Measurements from ENCODE around the gene FMN2. TPM values are rescaled to one million over a fixed set of nuclear protein-coding genes. Genes with fewer than 3 reads are reported as not detected.

The FMN2 gene
- total RNA-seq, 1 experiment from 2014 or later, result not detected

DNA sequence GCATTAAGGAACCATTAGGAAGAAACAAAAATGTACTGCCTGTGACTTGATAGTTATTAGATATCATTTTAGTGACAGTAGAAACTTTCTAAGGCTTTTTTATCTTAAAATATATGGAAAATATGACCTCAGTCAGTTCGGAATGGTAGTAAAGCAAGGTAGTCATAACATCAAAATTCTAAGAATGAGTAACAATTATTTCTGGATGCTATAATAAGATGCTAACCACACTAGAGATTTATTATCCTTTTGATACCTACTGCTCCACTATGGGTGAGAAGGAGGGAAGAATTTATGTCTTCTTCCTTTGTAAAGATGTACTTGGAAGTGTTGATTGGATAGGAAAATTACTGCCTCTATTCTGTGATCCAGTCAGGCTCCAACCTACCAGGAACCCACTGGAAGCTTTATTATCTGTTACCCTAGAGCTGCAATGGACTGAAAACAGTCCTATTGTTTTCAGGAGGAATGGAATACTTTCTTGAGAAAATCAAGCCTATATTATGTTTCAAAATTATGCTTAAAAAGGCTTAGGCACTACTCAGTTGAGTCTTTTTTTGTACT, 8.8 kb downstream of the FMN2 start:
- no peaks in the 10 kb centered on the region for H3K9me3 ChIP-seq
- H3K27me3 ChIP-seq (replicated peaks; ENCODE audit: control insufficient read depth, insufficient read depth, low read length), result no peaks in the 10 kb centered on the region
- intact Hi-C loops (cut with micrococcal nuclease; ENCODE audit: unreplicated experiment), result no loop called here
- no peaks in the 10 kb centered on the region for H3K4me1 ChIP-seq
- Mint-ChIP-seq H3K27ac (ENCODE audit: unreplicated experiment) (no peak overlapping the region), H3K9me3 (ENCODE audit: unreplicated experiment) (no peaks in the 10 kb centered on the region), H3K27me3 (ENCODE audit: insufficient read depth, unreplicated experiment) (peaks cover 12% of the 10 kb centered on the region), H3K36me3 (ENCODE audit: insufficient read depth, unreplicated experiment) (no peaks in the 10 kb centered on the region), H3K4me1 (ENCODE audit: low read depth, unreplicated experiment) (no peaks in the 10 kb centered on the region), H3K4me3 (ENCODE audit: unreplicated experiment) (no peak overlapping the region)
- H3K4me3 ChIP-seq (ENCODE audit: low read depth, low read length), result no peak overlapping the region
- ChIA-PET POLR2A (no interaction called here), CTCF (no interaction called here)
- no TSS peak for BruUV-seq (replicated peaks)
- no peak for DNase-seq
- no peaks in the 10 kb centered on the region for H3K36me3 ChIP-seq (ENCODE audit: control insufficient read depth, insufficient read depth, low read length)
- TF ChIP-seq, protein P1, sequence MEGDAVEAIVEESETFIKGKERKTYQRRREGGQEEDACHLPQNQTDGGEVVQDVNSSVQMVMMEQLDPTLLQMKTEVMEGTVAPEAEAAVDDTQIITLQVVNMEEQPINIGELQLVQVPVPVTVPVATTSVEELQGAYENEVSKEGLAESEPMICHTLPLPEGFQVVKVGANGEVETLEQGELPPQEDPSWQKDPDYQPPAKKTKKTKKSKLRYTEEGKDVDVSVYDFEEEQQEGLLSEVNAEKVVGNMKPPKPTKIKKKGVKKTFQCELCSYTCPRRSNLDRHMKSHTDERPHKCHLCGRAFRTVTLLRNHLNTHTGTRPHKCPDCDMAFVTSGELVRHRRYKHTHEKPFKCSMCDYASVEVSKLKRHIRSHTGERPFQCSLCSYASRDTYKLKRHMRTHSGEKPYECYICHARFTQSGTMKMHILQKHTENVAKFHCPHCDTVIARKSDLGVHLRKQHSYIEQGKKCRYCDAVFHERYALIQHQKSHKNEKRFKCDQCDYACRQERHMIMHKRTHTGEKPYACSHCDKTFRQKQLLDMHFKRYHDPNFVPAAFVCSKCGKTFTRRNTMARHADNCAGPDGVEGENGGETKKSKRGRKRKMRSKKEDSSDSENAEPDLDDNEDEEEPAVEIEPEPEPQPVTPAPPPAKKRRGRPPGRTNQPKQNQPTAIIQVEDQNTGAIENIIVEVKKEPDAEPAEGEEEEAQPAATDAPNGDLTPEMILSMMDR (IDR thresholded peaks at IDR 0.05; ENCODE audit: insufficient read depth in 1 of 2, low read depth in 1 of 2, low read length in 1 of 2, severe bottlenecking in 1 of 2, unreplicated experiment in 1 of 2), result no peak

DNA sequence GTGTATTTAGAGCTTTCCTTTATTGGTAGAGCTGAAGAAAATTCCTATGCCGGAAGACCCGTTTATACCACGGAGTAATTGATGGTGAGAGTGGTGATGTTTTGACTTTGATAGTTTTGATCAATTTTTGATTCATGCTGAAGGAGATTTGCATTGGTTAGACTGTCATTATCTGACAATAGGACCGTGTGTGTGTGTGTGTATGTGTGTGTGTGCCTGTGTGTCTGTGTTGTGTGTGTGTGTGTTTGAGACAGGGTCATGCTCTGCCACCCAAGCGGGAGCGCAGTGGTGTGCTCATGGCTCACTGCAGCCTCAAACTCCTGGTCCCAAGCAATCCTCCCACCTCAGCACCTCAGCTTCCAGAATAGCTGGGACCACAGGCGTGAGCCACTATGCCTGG, 9.6 kb downstream of the FMN2 start:
- ChIA-PET POLR2A (no interaction called here), CTCF (no interaction called here)
- intact Hi-C loops (cut with micrococcal nuclease; ENCODE audit: unreplicated experiment), result no loop called here
- no peak overlapping the region for H3K27ac Mint-ChIP-seq (ENCODE audit: unreplicated experiment)
- no peaks in the 10 kb centered on the region for H3K4me1 Mint-ChIP-seq (ENCODE audit: low read depth, unreplicated experiment)
- DNase-seq, result no peak
- TF ChIP-seq, protein P1 (IDR thresholded peaks at IDR 0.05; ENCODE audit: insufficient read depth in 1 of 2, low read depth in 1 of 2, low read length in 1 of 2, severe bottlenecking in 1 of 2, unreplicated experiment in 1 of 2), result no peak
- H3K4me3 Mint-ChIP-seq (ENCODE audit: unreplicated experiment), result no peak overlapping the region
- Histone ChIP-seq H3K4me3 (ENCODE audit: low read depth, low read length) (no peak overlapping the region), H3K9me3 (no peaks in the 10 kb centered on the region), H3K36me3 (ENCODE audit: control insufficient read depth, insufficient read depth, low read length) (no peaks in the 10 kb centered on the region), H3K4me1 (no peaks in the 10 kb centered on the region), H3K27me3 (replicated peaks; ENCODE audit: control insufficient read depth, insufficient read depth, low read length) (no peaks in the 10 kb centered on the region)
- H3K9me3 Mint-ChIP-seq (ENCODE audit: unreplicated experiment), result no peaks in the 10 kb centered on the region
- peaks cover 12% of the 10 kb centered on the region for H3K27me3 Mint-ChIP-seq (ENCODE audit: insufficient read depth, unreplicated experiment)
- BruUV-seq (replicated peaks), result no TSS peak
- H3K36me3 Mint-ChIP-seq (ENCODE audit: insufficient read depth, unreplicated experiment), result no peaks in the 10 kb centered on the region

DNA sequence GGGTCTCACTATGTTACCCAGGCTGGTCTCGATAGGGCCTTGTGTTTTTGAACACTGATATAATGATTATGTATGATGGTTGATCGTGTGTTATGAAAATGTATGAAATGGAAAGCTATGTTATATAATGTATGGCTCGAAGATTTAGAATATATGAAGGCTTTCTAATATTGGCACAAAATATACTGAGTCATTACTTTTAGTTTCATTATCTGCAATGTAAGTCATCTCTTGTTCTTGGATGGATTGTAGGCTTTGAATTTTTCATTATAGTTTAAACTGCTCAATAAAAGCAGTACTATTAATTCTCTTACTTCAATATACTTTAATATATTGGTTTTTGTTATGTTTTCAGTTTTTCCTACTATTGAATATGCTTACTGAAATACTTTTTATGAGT, 10.1 kb downstream of the FMN2 start:
- no peaks in the 10 kb centered on the region for H3K4me1 Mint-ChIP-seq (ENCODE audit: low read depth, unreplicated experiment)
- no peaks in the 10 kb centered on the region for H3K9me3 Mint-ChIP-seq (ENCODE audit: unreplicated experiment)
- CTCF ChIA-PET, result no interaction called here
- TF ChIP-seq, protein P1 (IDR thresholded peaks at IDR 0.05; ENCODE audit: insufficient read depth in 1 of 2, low read depth in 1 of 2, low read length in 1 of 2, severe bottlenecking in 1 of 2, unreplicated experiment in 1 of 2), result no peak
- no peak overlapping the region for H3K4me3 Mint-ChIP-seq (ENCODE audit: unreplicated experiment)
- Histone ChIP-seq H3K27me3 (replicated peaks; ENCODE audit: control insufficient read depth, insufficient read depth, low read length) (no peaks in the 10 kb centered on the region), H3K4me1 (no peaks in the 10 kb centered on the region), H3K9me3 (no peaks in the 10 kb centered on the region), H3K36me3 (ENCODE audit: control insufficient read depth, insufficient read depth, low read length) (no peaks in the 10 kb centered on the region), H3K4me3 (ENCODE audit: low read depth, low read length) (no peak overlapping the region)
- BruUV-seq (replicated peaks), result no TSS peak
- intact Hi-C loops (cut with micrococcal nuclease; ENCODE audit: unreplicated experiment), result no loop called here
- POLR2A ChIA-PET, result no interaction called here
- H3K27ac Mint-ChIP-seq (ENCODE audit: unreplicated experiment), result no peak overlapping the region
- peaks cover 12% of the 10 kb centered on the region for H3K27me3 Mint-ChIP-seq (ENCODE audit: insufficient read depth, unreplicated experiment)
- DNase-seq, result no peak
- H3K36me3 Mint-ChIP-seq (ENCODE audit: insufficient read depth, unreplicated experiment), result no peaks in the 10 kb centered on the region
